Mesothelial cell of epicardium (in vitro differentiated cells): ENCODE data around the gene RSU1. TPM values are rescaled to one million over a fixed set of nuclear protein-coding genes. Genes with fewer than 3 reads are reported as not detected.

Source experiments
- DNase-seq, 2 experiments: peaks; one replicate each; pipeline ENCODE4 v3.0.0; 2021; ENCODE audit warnings: low spot score in 2 of 2; ENCODE audit not compliant: unreplicated experiment in 2 of 2
- H3K27ac Mint-ChIP-seq: 2 replicates; pipeline ENCODE4 v1.8.0; 2021; ENCODE audit warnings: mixed read lengths
- H3K27me3 Mint-ChIP-seq: 2 replicates; pipeline ENCODE4 v1.8.0; 2021; ENCODE audit warnings: low read depth, mixed read lengths
- H3K36me3 Mint-ChIP-seq: 2 replicates; pipeline ENCODE4 v1.8.0; 2021; ENCODE audit warnings: mixed read lengths
- H3K4me1 Mint-ChIP-seq: 2 replicates; pipeline ENCODE4 v1.8.0; 2021; ENCODE audit warnings: mixed read lengths
- H3K4me3 Mint-ChIP-seq: 2 replicates; pipeline ENCODE4 v1.8.0; 2021; ENCODE audit warnings: mild to moderate bottlenecking, moderate library complexity, mixed read lengths
- H3K9me3 Mint-ChIP-seq: 2 replicates; pipeline ENCODE4 v1.8.0; 2021; ENCODE audit warnings: mixed read lengths
- CTCF ChIP-seq: fragments of 200-600 bp; sonication (generic); IDR thresholded peaks from one replicate; pipeline ENCODE4 v1.5.0; 2021; ENCODE audit warnings: antibody characterized with exemption; ENCODE audit not compliant: unreplicated experiment
- total RNA-seq: library from RNA; stranded (reverse); gene quantifications from 3 replicates; pipeline ENCODE4 v1.2.1, GENCODE V29; 2021

The RSU1 gene
- total RNA-seq, 1 donor from 2014 or later = 36.2 TPM

GRCh38 chr10:16814012-16814411, 3.2 kb downstream of the RSU1 start:
- Mint-ChIP-seq H3K36me3 (peaks cover 3% of the 10 kb centered on the region), H3K4me1 (peaks cover 24% of the 10 kb centered on the region), H3K9me3 (no peaks in the 10 kb centered on the region), H3K27ac (no peak overlapping the region), H3K4me3 (no peak overlapping the region), H3K27me3 (no peaks in the 10 kb centered on the region)
- no peak for TF ChIP-seq CTCF
- no peak for DNase-seq

GRCh38 chr10:16812676-16813075, 4.5 kb downstream of the RSU1 start:
- Mint-ChIP-seq H3K4me1 (peaks cover 19% of the 10 kb centered on the region), H3K36me3 (peaks cover 3% of the 10 kb centered on the region), H3K4me3 (no peak overlapping the region), H3K27ac (no peak overlapping the region), H3K9me3 (no peaks in the 10 kb centered on the region), H3K27me3 (no peaks in the 10 kb centered on the region)
- TF ChIP-seq CTCF = no peak
- no peak for DNase-seq

- Mint-ChIP-seq H3K27me3 (no peaks in the 10 kb centered on the region), H3K27ac (no peak overlapping the region), H3K9me3 (no peaks in the 10 kb centered on the region)
Observed at GRCh38 chr10:16811765-16812164, 5.5 kb downstream of the RSU1 start.

GRCh38 chr10:16811292-16811691, 5.9 kb downstream of the RSU1 start:
- Mint-ChIP-seq H3K4me3 (no peak overlapping the region), H3K4me1 (peaks cover 14% of the 10 kb centered on the region), H3K36me3 (peaks cover 9% of the 10 kb centered on the region), H3K27ac (no peak overlapping the region), H3K27me3 (no peaks in the 10 kb centered on the region), H3K9me3 (no peaks in the 10 kb centered on the region)
- TF ChIP-seq CTCF = no peak
- DNase-seq = no peak

More at GRCh38 chr10:16811765-16812164, 5.5 kb downstream of the RSU1 start:
- no peak for TF ChIP-seq CTCF
- H3K4me1 Mint-ChIP-seq = peaks cover 15% of the 10 kb centered on the region
- H3K4me3 Mint-ChIP-seq = no peak overlapping the region
- no peak for DNase-seq
- H3K36me3 Mint-ChIP-seq = peaks cover 9% of the 10 kb centered on the region

GRCh38 chr10:16809074-16809718, 8.0 kb downstream of the RSU1 start:
- Mint-ChIP-seq H3K4me3 (no peak overlapping the region), H3K4me1 (peaks cover 2% of the 10 kb centered on the region), H3K27ac (no peak overlapping the region), H3K36me3 (peaks cover 14% of the 10 kb centered on the region), H3K27me3 (no peaks in the 10 kb centered on the region), H3K9me3 (peaks cover 6% of the 10 kb centered on the region)
- DNase-seq = no peak
- no peak for TF ChIP-seq CTCF
